Hepatocyte (in vitro differentiated cells): ENCODE results near the gene FKRP. TPM values are rescaled to one million over a fixed set of nuclear protein-coding genes. Genes with fewer than 3 reads are reported as not detected.
"Not testable (repeated sequence)": the region's sequence is repeated elsewhere in the genome, so short reads cannot be mapped to it uniquely, and the experiment has no call there.

Experiments used
- DNase-seq: peaks from one replicate; pipeline ENCODE4 v3.0.0-alpha.2; 2016; ENCODE audit warnings: low spot score
- H2AFZ ChIP-seq: fragments of 200-600 bp; sonication (generic); 2 replicates; pipeline ENCODE4 v1.6.0; 2016; ENCODE audit warnings: antibody characterized with exemption, mild to moderate bottlenecking
- H3K27ac ChIP-seq: fragments of 200-600 bp; sonication (generic); 2 replicates; pipeline ENCODE4 v1.5.1; 2016; ENCODE audit warnings: mild to moderate bottlenecking
- H3K27me3 ChIP-seq: fragments of 200-600 bp; sonication (generic); 2 replicates; pipeline ENCODE4 v1.6.1; 2016
- H3K36me3 ChIP-seq: fragments of 200-600 bp; sonication (generic); replicated peaks from 2 replicates; pipeline ENCODE4 v1.5.1; 2016; ENCODE audit warnings: low read depth; ENCODE audit not compliant: insufficient read depth
- H3K4me1 ChIP-seq: fragments of 200-600 bp; sonication (generic); 2 replicates; pipeline ENCODE4 v1.5.1; 2016; ENCODE audit warnings: mild to moderate bottlenecking, moderate library complexity; ENCODE audit not compliant: insufficient read depth
- H3K4me2 ChIP-seq: fragments of 200-600 bp; sonication (generic); 2 replicates; pipeline ENCODE4 v1.6.0; 2016
- H3K4me3 ChIP-seq: fragments of 200-600 bp; sonication (generic); 2 replicates; pipeline ENCODE4 v1.5.1; 2016; ENCODE audit warnings: mild to moderate bottlenecking
- H3K79me2 ChIP-seq: fragments of 200-600 bp; sonication (generic); 2 replicates; pipeline ENCODE4 v1.6.0; 2017; ENCODE audit warnings: mild to moderate bottlenecking
- H3K9me2 ChIP-seq: fragments of 200-600 bp; sonication (generic); replicated peaks from 2 replicates; pipeline ENCODE4 v1.6.0; 2017; ENCODE audit warnings: mild to moderate bottlenecking; ENCODE audit not compliant: insufficient read depth
- H3K9me3 ChIP-seq: fragments of 200-600 bp; sonication (generic); 2 replicates; pipeline ENCODE4 v1.5.1; 2016; ENCODE audit warnings: low read depth, mild to moderate bottlenecking
- H4K20me1 ChIP-seq: fragments of 200-600 bp; sonication (generic); 2 replicates; pipeline ENCODE4 v1.6.0; 2016; ENCODE audit warnings: mild to moderate bottlenecking; ENCODE audit not compliant: insufficient read depth, poor library complexity, severe bottlenecking
- EZH2 ChIP-seq: fragments of 200-600 bp; sonication (generic); IDR thresholded peaks from 2 replicates; pipeline ENCODE4 v1.6.1; 2016; ENCODE audit warnings: antibody characterized with exemption, mild to moderate bottlenecking, borderline replicate concordance
- EZH2phosphoT487 ChIP-seq: fragments of 200-600 bp; sonication (generic); IDR thresholded peaks from one replicate; pipeline ENCODE4 v1.6.1; 2018; ENCODE audit warnings: antibody characterized with exemption, mild to moderate bottlenecking, low read depth, moderate library complexity; ENCODE audit not compliant: unreplicated experiment, severe bottlenecking
- WGBS: methylation state at CpG from one replicate; pipeline ENCODE4 v1.1.6; 2016; ENCODE audit warnings: low lambda C conversion rate; ENCODE audit errors: missing lambda C conversion rate; 5-methylcytosine and 5-hydroxymethylcytosine counted together
- polyA plus RNA-seq: library from polyadenylated mRNA; unstranded; fragments of >200 nt; fragmentation: Nextera tagmentation; extraction: Ambion mirVana; gene quantifications from 2 replicates; pipeline ENCODE4 v1.2.1, GENCODE V29; 2016
- total RNA-seq: library from RNA; depleted of rRNA; stranded (reverse); fragments of >200 nt; gene quantifications from 2 replicates; pipeline ENCODE4 v1.2.3, GENCODE V29; 2014
- TF ChIP-seq, protein P1 (sequence below): fragments of 200-600 bp; sonication (generic); IDR thresholded peaks from 2 replicates; pipeline ENCODE4 v1.5.1; 2016; ENCODE audit warnings: antibody characterized with exemption, mild to moderate bottlenecking; ENCODE audit not compliant: poor library complexity

Gene FKRP
- total and polyA plus RNA-seq, 2 experiments from 2014 or later = 18.7 to 23.6 TPM

DNA sequence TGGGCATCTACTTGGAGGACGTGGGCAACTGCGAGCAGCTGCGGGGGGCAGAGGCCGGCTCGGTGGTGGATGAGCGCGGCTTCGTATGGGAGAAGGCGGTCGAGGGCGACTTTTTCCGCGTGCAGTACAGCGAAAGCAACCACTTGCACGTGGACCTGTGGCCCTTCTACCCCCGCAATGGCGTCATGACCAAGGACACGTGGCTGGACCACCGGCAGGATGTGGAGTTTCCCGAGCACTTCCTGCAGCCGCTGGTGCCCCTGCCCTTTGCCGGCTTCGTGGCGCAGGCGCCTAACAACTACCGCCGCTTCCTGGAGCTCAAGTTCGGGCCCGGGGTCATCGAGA, 10.7 kb downstream of the FKRP start:
- H3K4me3 ChIP-seq = no peak overlapping the region
- DNase-seq = no peak
- H3K27me3 ChIP-seq = no peaks in the 10 kb centered on the region
- H3K4me1 ChIP-seq = no peaks in the 10 kb centered on the region
- no peak overlapping the region for H3K27ac ChIP-seq
- H3K36me3 ChIP-seq = no peaks in the 10 kb centered on the region
- no peak overlapping the region for H2AFZ ChIP-seq
- H3K9me3 ChIP-seq = no peaks in the 10 kb centered on the region
- no peaks in the 10 kb centered on the region for H3K9me2 ChIP-seq
- H3K79me2 ChIP-seq = peaks cover 4% of the 10 kb centered on the region
- WGBS = 97% methylated on average over 29 of the region's 30 CpGs
- TF ChIP-seq EZH2phosphoT487 (no peak), EZH2 (no peak)
- TF ChIP-seq, protein P1, sequence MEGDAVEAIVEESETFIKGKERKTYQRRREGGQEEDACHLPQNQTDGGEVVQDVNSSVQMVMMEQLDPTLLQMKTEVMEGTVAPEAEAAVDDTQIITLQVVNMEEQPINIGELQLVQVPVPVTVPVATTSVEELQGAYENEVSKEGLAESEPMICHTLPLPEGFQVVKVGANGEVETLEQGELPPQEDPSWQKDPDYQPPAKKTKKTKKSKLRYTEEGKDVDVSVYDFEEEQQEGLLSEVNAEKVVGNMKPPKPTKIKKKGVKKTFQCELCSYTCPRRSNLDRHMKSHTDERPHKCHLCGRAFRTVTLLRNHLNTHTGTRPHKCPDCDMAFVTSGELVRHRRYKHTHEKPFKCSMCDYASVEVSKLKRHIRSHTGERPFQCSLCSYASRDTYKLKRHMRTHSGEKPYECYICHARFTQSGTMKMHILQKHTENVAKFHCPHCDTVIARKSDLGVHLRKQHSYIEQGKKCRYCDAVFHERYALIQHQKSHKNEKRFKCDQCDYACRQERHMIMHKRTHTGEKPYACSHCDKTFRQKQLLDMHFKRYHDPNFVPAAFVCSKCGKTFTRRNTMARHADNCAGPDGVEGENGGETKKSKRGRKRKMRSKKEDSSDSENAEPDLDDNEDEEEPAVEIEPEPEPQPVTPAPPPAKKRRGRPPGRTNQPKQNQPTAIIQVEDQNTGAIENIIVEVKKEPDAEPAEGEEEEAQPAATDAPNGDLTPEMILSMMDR = no peak
- no peak overlapping the region for H3K4me2 ChIP-seq
- no peaks in the 10 kb centered on the region for H4K20me1 ChIP-seq

- H2AFZ ChIP-seq = no peak overlapping the region
- H3K9me2 ChIP-seq = no peaks in the 10 kb centered on the region
- no peaks in the 10 kb centered on the region for H3K27me3 ChIP-seq
- no peak overlapping the region for H3K4me3 ChIP-seq
- no peak overlapping the region for H3K4me2 ChIP-seq
- peaks cover 4% of the 10 kb centered on the region for H3K79me2 ChIP-seq
- no peaks in the 10 kb centered on the region for H3K4me1 ChIP-seq
- H3K27ac ChIP-seq = no peak overlapping the region
- no peaks in the 10 kb centered on the region for H3K36me3 ChIP-seq
- 90% methylated on average over 6 of the region's 6 CpGs for WGBS
- TF ChIP-seq EZH2 (no peak), EZH2phosphoT487 (no peak)
- TF ChIP-seq, protein P1 = no peak
- no peaks in the 10 kb centered on the region for H4K20me1 ChIP-seq
- no peaks in the 10 kb centered on the region for H3K9me3 ChIP-seq
- no peak for DNase-seq
Observed at GRCh38 chr19:46759206-46759605, 13.3 kb downstream of the FKRP start.

- Histone ChIP-seq H3K9me2 (no peaks in the 10 kb centered on the region), H3K9me3 (no peaks in the 10 kb centered on the region), H3K4me3 (no peak overlapping the region), H4K20me1 (no peaks in the 10 kb centered on the region), H2AFZ (no peak overlapping the region), H3K36me3 (no peaks in the 10 kb centered on the region), H3K27me3 (no peaks in the 10 kb centered on the region), H3K4me1 (no peaks in the 10 kb centered on the region), H3K79me2 (peaks cover 4% of the 10 kb centered on the region), H3K27ac (peak overlapping the region; percentile 49), H3K4me2 (no peak overlapping the region)
- TF ChIP-seq EZH2 (no peak), EZH2phosphoT487 (no peak)
- TF ChIP-seq, protein P1 = no peak
- DNase-seq = no peak
- WGBS = 67% methylated on average over 7 of the region's 7 CpGs
Observed at GRCh38 chr19:46759817-46760333, 14.0 kb downstream of the FKRP start.

- H3K27me3 ChIP-seq = no peaks in the 10 kb centered on the region
- no peak overlapping the region for H2AFZ ChIP-seq
- no peaks in the 10 kb centered on the region for H3K9me3 ChIP-seq
- H3K27ac ChIP-seq = no peak overlapping the region
- no peak for TF ChIP-seq EZH2phosphoT487
- TF ChIP-seq, protein P1 = no peak
- no peak for TF ChIP-seq EZH2
- peaks cover 4% of the 10 kb centered on the region for H3K79me2 ChIP-seq
- no peaks in the 10 kb centered on the region for H3K9me2 ChIP-seq
- no peaks in the 10 kb centered on the region for H4K20me1 ChIP-seq
- 94% methylated on average over 5 of the region's 5 CpGs for WGBS
- H3K4me2 ChIP-seq = no peak overlapping the region
- no peaks in the 10 kb centered on the region for H3K4me1 ChIP-seq
- no peak overlapping the region for H3K4me3 ChIP-seq
- DNase-seq = no peak
- no peaks in the 10 kb centered on the region for H3K36me3 ChIP-seq
Observed at GRCh38 chr19:46760363-46760762, 14.5 kb downstream of the FKRP start.

- not testable (repeated sequence) for H2AFZ ChIP-seq, H3K4me3 ChIP-seq, H4K20me1 ChIP-seq, H3K27me3 ChIP-seq, H3K4me2 ChIP-seq, H3K79me2 ChIP-seq, H3K36me3 ChIP-seq, H3K9me2 ChIP-seq, DNase-seq, H3K4me1 ChIP-seq, H3K9me3 ChIP-seq
- H3K27ac ChIP-seq = peak overlapping the region; percentile 3
- WGBS = 87% methylated on average over 4 of the region's 4 CpGs
Observed at GRCh38 chr19:46760897-46761296, 15.0 kb downstream of the FKRP start.
